LNCAP (cell line): ENCODE data around the gene RPL13A.
A peak's percentile ranks its signal among the peaks of the same experiment; 100 is the strongest.

ENCODE experiments used
- TF ChIP-seq, protein P1 (sequence below): fragments of 450-650 bp; IDR thresholded peaks from 2 replicates; pipeline ENCODE4 v1.5.1; 2017; ENCODE audit warnings: mild to moderate bottlenecking

RPL13A gene

DNA sequence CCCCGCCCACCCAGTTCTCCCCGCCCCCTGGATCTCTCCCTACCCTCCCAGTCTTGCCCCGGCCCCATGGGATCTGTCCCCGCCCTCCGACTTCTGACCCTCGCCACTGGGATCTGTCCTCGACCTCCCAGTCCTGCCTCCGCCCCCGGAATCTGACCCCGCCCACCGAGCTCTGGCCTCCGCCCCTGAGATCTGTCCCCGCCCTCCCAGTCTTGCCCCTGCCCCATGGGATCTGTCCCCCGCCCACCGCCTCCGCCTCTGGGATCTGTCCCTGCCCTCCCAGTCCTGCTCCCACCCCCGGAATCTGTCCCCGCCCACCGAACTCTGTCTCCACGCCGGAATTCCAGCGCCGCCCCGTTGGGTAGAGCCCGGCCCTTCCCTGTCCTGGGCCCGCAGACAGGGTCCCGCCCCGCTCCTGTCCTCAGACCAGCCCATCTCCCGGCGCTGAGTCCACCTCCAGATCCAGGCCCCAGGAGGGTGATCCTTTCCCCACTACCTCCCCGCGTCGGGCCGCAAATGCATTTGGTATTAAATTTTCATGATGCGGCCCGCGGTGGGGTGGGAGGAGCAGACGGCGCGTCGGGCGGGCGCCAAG is 44.5 kb upstream of the RPL13A start:
- TF ChIP-seq, protein P1, sequence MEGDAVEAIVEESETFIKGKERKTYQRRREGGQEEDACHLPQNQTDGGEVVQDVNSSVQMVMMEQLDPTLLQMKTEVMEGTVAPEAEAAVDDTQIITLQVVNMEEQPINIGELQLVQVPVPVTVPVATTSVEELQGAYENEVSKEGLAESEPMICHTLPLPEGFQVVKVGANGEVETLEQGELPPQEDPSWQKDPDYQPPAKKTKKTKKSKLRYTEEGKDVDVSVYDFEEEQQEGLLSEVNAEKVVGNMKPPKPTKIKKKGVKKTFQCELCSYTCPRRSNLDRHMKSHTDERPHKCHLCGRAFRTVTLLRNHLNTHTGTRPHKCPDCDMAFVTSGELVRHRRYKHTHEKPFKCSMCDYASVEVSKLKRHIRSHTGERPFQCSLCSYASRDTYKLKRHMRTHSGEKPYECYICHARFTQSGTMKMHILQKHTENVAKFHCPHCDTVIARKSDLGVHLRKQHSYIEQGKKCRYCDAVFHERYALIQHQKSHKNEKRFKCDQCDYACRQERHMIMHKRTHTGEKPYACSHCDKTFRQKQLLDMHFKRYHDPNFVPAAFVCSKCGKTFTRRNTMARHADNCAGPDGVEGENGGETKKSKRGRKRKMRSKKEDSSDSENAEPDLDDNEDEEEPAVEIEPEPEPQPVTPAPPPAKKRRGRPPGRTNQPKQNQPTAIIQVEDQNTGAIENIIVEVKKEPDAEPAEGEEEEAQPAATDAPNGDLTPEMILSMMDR = no peak

GRCh38 chr19:49443366-49444099 is 43.9 kb upstream of the RPL13A start:
- TF ChIP-seq, protein P1 = peak; percentile 94

DNA sequence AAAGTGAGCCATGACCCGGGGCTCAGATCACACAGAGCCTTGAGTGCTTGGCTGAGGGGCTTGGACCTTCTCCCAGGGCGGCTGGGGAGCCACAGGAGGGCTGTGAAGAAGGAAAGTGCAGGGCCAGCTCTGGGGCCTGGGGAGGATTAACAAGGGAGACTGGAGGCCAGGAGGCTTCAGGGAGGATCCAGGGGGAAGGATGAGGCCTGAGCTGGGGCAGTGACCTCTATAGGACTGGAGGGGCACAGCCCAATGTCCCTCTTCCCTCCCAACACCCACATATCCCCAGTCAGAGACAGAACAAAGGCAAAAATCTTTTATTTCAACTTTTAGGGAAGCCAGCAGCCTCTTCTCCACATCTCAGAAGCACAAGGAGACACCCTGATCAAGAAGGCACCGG is 41.4 kb upstream of the RPL13A start:
- TF ChIP-seq, protein P1 = no peak

- TF ChIP-seq, protein P1 = no peak
These were observed 39.6 kb upstream of the RPL13A start for GRCh38 chr19:49447485-49448431.

- TF ChIP-seq, protein P1 = no peak
These were observed 39.0 kb upstream of the RPL13A start for GRCh38 chr19:49448432-49448786.

DNA sequence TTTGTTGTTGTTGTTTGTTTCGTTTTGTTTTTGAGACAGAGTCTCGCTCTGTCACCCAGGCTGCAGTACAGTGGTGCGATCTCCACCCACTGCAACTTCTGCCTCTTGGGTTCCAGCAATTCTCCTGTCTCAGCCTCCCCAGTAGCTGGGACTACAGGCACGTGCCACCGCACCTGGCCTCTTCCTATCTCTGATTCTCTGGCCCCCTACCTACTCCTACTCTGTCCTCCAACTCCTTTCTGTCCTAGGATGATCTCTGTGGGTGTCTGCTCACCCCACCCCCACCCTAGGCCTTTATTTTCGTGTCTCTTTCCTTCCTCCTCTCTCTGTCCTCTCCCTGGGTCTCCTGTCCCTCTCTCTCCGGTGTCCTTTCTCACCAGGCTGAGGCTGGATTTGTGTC is 37.0 kb upstream of the RPL13A start:
- TF ChIP-seq, protein P1 = no peak

DNA sequence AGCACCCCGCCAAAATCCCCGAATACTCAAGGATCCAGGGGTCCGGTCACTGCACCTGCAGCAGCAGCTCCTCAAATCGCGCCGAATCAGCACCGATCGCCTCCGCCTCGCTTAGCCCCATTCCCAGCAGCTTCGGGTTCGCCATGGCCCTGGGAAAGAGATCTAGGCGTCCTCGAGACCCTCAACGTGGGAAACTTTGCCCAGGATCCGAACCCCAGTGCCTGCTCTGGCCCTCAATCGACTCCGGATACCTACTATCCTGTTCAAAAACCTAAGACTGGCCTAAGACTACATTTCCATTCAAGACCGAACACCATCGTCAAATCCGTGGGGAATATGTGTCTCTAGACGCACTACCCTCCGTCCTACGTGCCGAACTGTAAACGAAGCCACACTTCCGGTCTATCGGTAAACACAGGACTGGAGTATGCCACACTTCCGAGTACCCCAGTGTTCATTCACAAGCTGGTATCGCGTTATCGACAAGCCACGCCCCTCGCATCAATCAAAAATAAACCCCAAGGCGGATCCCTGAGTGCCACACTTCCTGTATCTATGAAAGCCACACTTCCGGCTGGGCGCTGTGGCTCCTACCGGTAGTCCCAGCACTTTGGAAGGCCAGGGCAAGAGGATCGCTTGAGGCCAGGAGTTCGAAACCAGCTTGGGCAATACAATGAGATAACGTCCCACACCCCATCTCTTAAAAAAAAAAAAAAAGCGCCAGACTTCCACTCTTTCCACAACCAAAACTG is 35.8 kb upstream of the RPL13A start, which contains the start of gene PIH1D1:
Gene PIH1D1 (minus strand): TSS at position 385 of the 752 bp plus-strand sequence. CDS start 240 bp downstream, at position 145.
- TF ChIP-seq, protein P1 = no peak
